Liver (tissue), 3 donors: ENCODE data around the gene SRGN.

Source experiments
- ATF3 ChIP-seq: IDR thresholded peaks from 2 replicates; pipeline ENCODE4 v1.6.1; 2016; ENCODE audit warnings: antibody characterized with exemption
- CTCF ChIP-seq: fragments of 150-350 bp; IDR thresholded peaks from 2 replicates; pipeline ENCODE4 v1.5.1; 2017; ENCODE audit warnings: improper control_type of control experiment, low read depth, low read length; ENCODE audit not compliant: missing input control
- MAX ChIP-seq: IDR thresholded peaks from 2 replicates; pipeline ENCODE4 v1.6.1; 2016; ENCODE audit warnings: antibody characterized with exemption
- donor health status: healthy.
- donor health status: healthy.

GRCh38 chr10:69091143-69091651, 3.3 kb downstream of the SRGN start:
- TF ChIP-seq CTCF (no peak), ATF3 (no peak), MAX (no peak)
